H9 (cell line): ENCODE measurements around the gene AKAP7. TPM values are rescaled to one million over a fixed set of nuclear protein-coding genes. Genes with fewer than 3 reads are reported as not detected.

Experiments
- DNase-seq: peaks from one replicate; pipeline ENCODE4 v3.0.0-alpha.2; 2017
- H2AFZ ChIP-seq: one replicate; pipeline ENCODE4 v1.6.1; 2013; ENCODE audit warnings: mild to moderate bottlenecking, low read length, control low read depth, moderate library complexity
- H2AK5ac ChIP-seq: 2 replicates; pipeline ENCODE4 v1.6.1; 2013; ENCODE audit warnings: low read length, control low read depth, mixed read lengths; ENCODE audit not compliant: insufficient read length
- H2BK120ac ChIP-seq: one replicate; pipeline ENCODE4 v1.6.1; 2013; ENCODE audit warnings: low read depth, mild to moderate bottlenecking, low read length, control low read depth, inconsistent platforms; ENCODE audit not compliant: poor library complexity, severe bottlenecking
- H2BK12ac ChIP-seq: 2 replicates; pipeline ENCODE4 v1.6.1; 2013; ENCODE audit warnings: low read length, control low read depth, mixed read lengths, low read depth; ENCODE audit not compliant: insufficient read length
- H2BK15ac ChIP-seq: 2 replicates; pipeline ENCODE4 v1.6.1; 2013; ENCODE audit warnings: low read depth, low read length, control low read depth
- H2BK20ac ChIP-seq: one replicate; pipeline ENCODE4 v1.6.1; 2013; ENCODE audit warnings: low read depth, mild to moderate bottlenecking, low read length, control low read depth, inconsistent platforms; ENCODE audit not compliant: poor library complexity, severe bottlenecking
- H2BK5ac ChIP-seq: 2 replicates; pipeline ENCODE4 v1.6.1; 2013; ENCODE audit warnings: low read length, control low read depth, mixed read lengths; ENCODE audit not compliant: insufficient read length
- H3K14ac ChIP-seq: 2 replicates; pipeline ENCODE4 v1.6.1; 2013; ENCODE audit warnings: low read length, control low read depth; ENCODE audit not compliant: insufficient read depth
- H3K18ac ChIP-seq: 2 replicates; pipeline ENCODE4 v1.6.1; 2013; ENCODE audit warnings: low read depth, mild to moderate bottlenecking, mixed read lengths, low read length, control low read depth; ENCODE audit not compliant: insufficient read length
- H3K23ac ChIP-seq: 2 replicates; pipeline ENCODE4 v1.6.1; 2013; ENCODE audit warnings: low read length, control low read depth, mixed read lengths, low read depth; ENCODE audit not compliant: insufficient read length
- H3K23me2 ChIP-seq: 2 replicates; pipeline ENCODE4 v1.6.1; 2013; ENCODE audit warnings: low read depth, mild to moderate bottlenecking, mixed read lengths, low read length, control low read depth; ENCODE audit not compliant: insufficient read length, poor library complexity, severe bottlenecking
- H3K27ac ChIP-seq: 2 replicates; pipeline ENCODE4 v1.5.1; 2013; ENCODE audit warnings: low read length, control low read depth, mixed read lengths, low read depth; ENCODE audit not compliant: insufficient read length
- H3K27me3 ChIP-seq: 2 replicates; pipeline ENCODE4 v1.6.1; 2013; ENCODE audit warnings: low read length, control low read depth, inconsistent platforms; ENCODE audit not compliant: insufficient read depth
- H3K4ac ChIP-seq: 2 replicates; pipeline ENCODE4 v1.6.1; 2013; ENCODE audit warnings: low read depth, mild to moderate bottlenecking, control low read depth, inconsistent platforms, low read length, moderate library complexity
- H3K4me1 ChIP-seq: 2 replicates; pipeline ENCODE4 v1.6.1; 2013; ENCODE audit warnings: low read length, control low read depth, inconsistent platforms; ENCODE audit not compliant: insufficient read depth
- H3K4me2 ChIP-seq: 2 replicates; pipeline ENCODE4 v1.6.1; 2013; ENCODE audit warnings: low read length, control low read depth, mixed read lengths; ENCODE audit not compliant: insufficient read length, insufficient read depth
- H3K56ac ChIP-seq: 2 replicates; pipeline ENCODE4 v1.6.1; 2013; ENCODE audit warnings: low read depth, mild to moderate bottlenecking, mixed read lengths, low read length, control low read depth; ENCODE audit not compliant: insufficient read length
- H3K79me1 ChIP-seq: 2 replicates; pipeline ENCODE4 v1.6.1; 2013; ENCODE audit warnings: low read depth, mild to moderate bottlenecking, moderate library complexity, low read length, control low read depth, inconsistent platforms; ENCODE audit not compliant: insufficient read depth, poor library complexity, severe bottlenecking
- H3K79me2 ChIP-seq: 2 replicates; pipeline ENCODE4 v1.6.1; 2013; ENCODE audit warnings: low read length, control low read depth, inconsistent platforms; ENCODE audit not compliant: insufficient read depth
- H3K9ac ChIP-seq: 2 replicates; pipeline ENCODE4 v1.6.1; 2013; ENCODE audit warnings: low read length, control low read depth, mixed read lengths; ENCODE audit not compliant: insufficient read length; ENCODE audit errors: extremely low read depth
- H3K9me3 ChIP-seq: one replicate; pipeline ENCODE4 v1.6.1; 2013; ENCODE audit warnings: low read depth, low read length, inconsistent platforms; ENCODE audit not compliant: control insufficient read depth
- H3T11ph ChIP-seq: one replicate; pipeline ENCODE4 v1.6.1; 2013; ENCODE audit warnings: mild to moderate bottlenecking, low read length, control low read depth, inconsistent platforms
- H4K20me1 ChIP-seq: one replicate; pipeline ENCODE4 v1.6.1; 2013; ENCODE audit not compliant: control insufficient read depth, insufficient read length, insufficient read depth
- H4K5ac ChIP-seq: 2 replicates; pipeline ENCODE4 v1.6.1; 2013; ENCODE audit warnings: low read depth, mild to moderate bottlenecking, mixed read lengths, low read length, control low read depth; ENCODE audit not compliant: insufficient read length
- H4K8ac ChIP-seq: replicated peaks from 2 replicates; pipeline ENCODE4 v1.6.1; 2013; ENCODE audit warnings: low read length, control low read depth, mixed read lengths, low read depth; ENCODE audit not compliant: insufficient read length
- H4K91ac ChIP-seq: 2 replicates; pipeline ENCODE4 v1.6.1; 2013; ENCODE audit warnings: low read depth, mild to moderate bottlenecking, moderate library complexity, mixed read lengths, low read length, control low read depth; ENCODE audit not compliant: insufficient read length
- H3K27ac Mint-ChIP-seq, 3 experiments: 2 replicates in 2 of 3; 3 replicates in 1 of 3; pipeline ENCODE4 v1.8.0; 2020 to 2021; ENCODE audit warnings: mixed read lengths in 3 of 3, mild to moderate bottlenecking in 1 of 3, moderate library complexity in 1 of 3
- H3K27me3 Mint-ChIP-seq: 2 replicates; pipeline ENCODE4 v1.8.0; 2021; ENCODE audit warnings: low read depth, mild to moderate bottlenecking, moderate library complexity, mixed read lengths
- H3K36me3 Mint-ChIP-seq, 3 experiments: 2 replicates in 2 of 3; 3 replicates in 1 of 3; pipeline ENCODE4 v1.8.0; 2020 to 2021; ENCODE audit warnings: low read depth in 3 of 3, mixed read lengths in 3 of 3; ENCODE audit not compliant: insufficient read depth in 1 of 3
- H3K4me1 Mint-ChIP-seq, 2 experiments: 2 replicates each; pipeline ENCODE4 v1.8.0; 2020; ENCODE audit warnings: mixed read lengths in 2 of 2
- H3K4me3 Mint-ChIP-seq, 2 experiments: 2 replicates in 1 of 2; 3 replicates in 1 of 2; pipeline ENCODE4 v1.8.0; 2020 to 2021; ENCODE audit warnings: mild to moderate bottlenecking in 2 of 2, mixed read lengths in 2 of 2, moderate library complexity in 1 of 2
- H3K9me3 Mint-ChIP-seq, 2 experiments: 2 replicates in 1 of 2; 3 replicates in 1 of 2; pipeline ENCODE4 v1.8.0; 2020; ENCODE audit warnings: mild to moderate bottlenecking in 2 of 2, mixed read lengths in 2 of 2, moderate library complexity in 1 of 2
- CTCF ChIP-seq: fragments of 200-600 bp; sonication (generic); conservative IDR thresholded peaks from 3 replicates; pipeline ENCODE4 v1.8.0; 2021; ENCODE audit warnings: antibody characterized with exemption, mild to moderate bottlenecking
- WGBS: extraction: QIAGEN DNeasy Blood & Tissue Kit; methylation state at CpG from one replicate; pipeline ENCODE4 v1.1.7; 2013; ENCODE audit warnings: missing lambda C conversion rate, low lambda C conversion rate, mixed read lengths; ENCODE audit not compliant: insufficient read length; ENCODE audit errors: extremely low coverage; 5-methylcytosine and 5-hydroxymethylcytosine counted together
- total RNA-seq: library from RNA; stranded (reverse); gene quantifications from 2 replicates; pipeline ENCODE4 v1.2.1, GENCODE V29; 2021

The AKAP7 gene
- total RNA-seq, 1 experiment from 2014 or later = 9.8 TPM

GRCh38 chr6:131103901-131104300 lies 31.4 kb upstream of the AKAP7 start:
- no peak overlapping the region for H3K14ac ChIP-seq
- no peaks in the 10 kb centered on the region for H3K79me1 ChIP-seq
- peaks cover 3 to 8% of the 10 kb centered on the region in 2 experiments; a peak in 3 of 5 replicates for H3K9me3 Mint-ChIP-seq
- no peak overlapping the region for H3K4ac ChIP-seq
- no peak overlapping the region for H2BK5ac ChIP-seq
- no peak overlapping the region for H3K27ac ChIP-seq
- no peak overlapping the region for H3T11ph ChIP-seq
- H2BK20ac ChIP-seq = no peak overlapping the region
- H3K36me3 Mint-ChIP-seq = 0 out of 7 replicates have a peak, but pooled peaks cover 0 to 2% (median 0%) of the 10 kb centered on the region in 3 experiments
- H3K56ac ChIP-seq = no peak overlapping the region
- H3K18ac ChIP-seq = no peak overlapping the region
- no peaks in the 10 kb centered on the region for H3K23me2 ChIP-seq
- H2AFZ ChIP-seq = no peak overlapping the region
- no peak overlapping the region for H3K9ac ChIP-seq
- no peak for DNase-seq
- H3K23ac ChIP-seq = no peak overlapping the region
- H3K4me2 ChIP-seq = no peak overlapping the region
- no peaks in the 10 kb centered on the region for H3K9me3 ChIP-seq
- H4K91ac ChIP-seq = no peak overlapping the region
- no peak for TF ChIP-seq CTCF
- no peak overlapping the region for H3K4me3 Mint-ChIP-seq
- H4K20me1 ChIP-seq = no peaks in the 10 kb centered on the region
- WGBS = no CpG with 5 or more reads among the region's 1 CpG
- H2BK12ac ChIP-seq = no peak overlapping the region
- H3K27me3 Mint-ChIP-seq = no peaks in the 10 kb centered on the region
- H3K27me3 ChIP-seq = no peaks in the 10 kb centered on the region
- no peak overlapping the region for H2AK5ac ChIP-seq
- no peaks in the 10 kb centered on the region for H3K4me1 ChIP-seq
- H4K5ac ChIP-seq = no peak overlapping the region
- H3K27ac Mint-ChIP-seq = no peak overlapping the region
- H3K79me2 ChIP-seq = no peaks in the 10 kb centered on the region
- H4K8ac ChIP-seq = no peak overlapping the region
- no peak overlapping the region for H2BK15ac ChIP-seq
- no peak overlapping the region for H2BK120ac ChIP-seq
- H3K4me1 Mint-ChIP-seq = no peaks in the 10 kb centered on the region
